NCI-H526 treated with DMSO at 0.1 percent for 48 hours (cell line): Measurements from ENCODE around the gene DALRD3.

Experiments
- DNase-seq: peaks from one replicate; lab custom pipeline; 2025; lab: John Stamatoyannopoulos, UW

The DALRD3 gene, protein sequence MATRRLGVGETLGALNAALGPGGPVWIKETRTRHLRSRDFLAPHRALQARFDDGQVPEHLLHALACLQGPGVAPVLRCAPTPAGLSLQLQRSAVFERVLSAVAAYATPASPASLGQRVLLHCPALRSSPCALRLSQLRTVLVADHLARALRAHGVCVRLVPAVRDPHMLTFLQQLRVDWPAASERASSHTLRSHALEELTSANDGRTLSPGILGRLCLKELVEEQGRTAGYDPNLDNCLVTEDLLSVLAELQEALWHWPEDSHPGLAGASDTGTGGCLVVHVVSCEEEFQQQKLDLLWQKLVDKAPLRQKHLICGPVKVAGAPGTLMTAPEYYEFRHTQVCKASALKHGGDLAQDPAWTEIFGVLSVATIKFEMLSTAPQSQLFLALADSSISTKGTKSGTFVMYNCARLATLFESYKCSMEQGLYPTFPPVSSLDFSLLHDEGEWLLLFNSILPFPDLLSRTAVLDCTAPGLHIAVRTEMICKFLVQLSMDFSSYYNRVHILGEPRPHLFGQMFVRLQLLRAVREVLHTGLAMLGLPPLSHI

DNA sequence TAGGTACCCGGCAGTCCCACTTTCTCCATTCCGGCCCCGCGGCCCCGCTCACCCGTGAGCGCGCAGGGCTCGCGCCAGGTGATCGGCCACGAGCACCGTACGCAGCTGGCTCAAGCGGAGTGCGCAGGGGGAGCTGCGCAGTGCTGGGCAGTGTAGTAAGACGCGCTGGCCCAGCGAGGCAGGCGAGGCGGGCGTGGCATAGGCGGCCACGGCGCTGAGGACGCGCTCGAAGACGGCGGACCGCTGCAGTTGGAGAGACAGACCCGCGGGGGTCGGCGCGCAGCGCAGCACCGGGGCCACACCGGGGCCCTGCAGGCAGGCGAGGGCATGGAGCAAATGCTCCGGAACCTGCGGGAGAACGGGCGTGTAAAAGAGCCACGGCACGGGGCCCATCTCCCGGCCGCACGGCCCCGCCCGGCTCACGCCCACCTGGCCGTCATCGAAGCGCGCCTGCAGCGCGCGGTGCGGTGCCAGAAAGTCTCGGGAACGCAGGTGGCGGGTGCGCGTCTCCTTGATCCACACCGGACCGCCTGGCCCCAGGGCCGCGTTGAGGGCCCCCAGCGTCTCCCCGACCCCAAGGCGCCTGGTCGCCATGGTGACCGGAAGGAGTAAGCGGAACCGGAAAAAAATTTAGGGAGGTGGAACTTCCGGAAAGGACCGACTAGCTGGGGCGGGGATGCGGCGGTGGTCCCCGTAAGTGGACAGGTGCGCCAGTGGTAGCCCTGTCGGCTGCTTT, at the start of gene DALRD3:
DALRD3 (minus strand) TSS at position 610 of the 736 bp plus-strand sequence; CDS start at position 594, 16 bp downstream.
- peak; percentile 62 for DNase-seq

DNA sequence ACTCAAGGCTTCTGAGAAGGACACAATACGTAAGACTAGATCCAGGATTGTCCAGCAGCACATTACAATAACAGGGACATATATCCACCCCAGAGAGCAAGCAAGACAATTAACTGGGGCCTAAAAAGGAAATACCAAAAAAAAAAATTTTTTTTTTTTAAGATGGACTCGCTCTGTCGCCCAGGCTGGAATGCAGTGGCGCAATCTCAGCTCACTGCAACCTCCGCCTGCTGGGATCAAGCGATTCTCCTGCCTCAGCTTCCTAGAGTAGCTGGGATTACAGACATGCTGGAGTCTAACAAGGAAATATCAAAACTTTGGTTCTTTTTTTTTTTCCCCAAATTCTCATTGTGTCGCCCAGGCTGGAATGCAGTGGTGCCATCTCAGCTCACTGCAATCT, 39.6 kb upstream of the DALRD3 start:
- no peak for DNase-seq

DNA sequence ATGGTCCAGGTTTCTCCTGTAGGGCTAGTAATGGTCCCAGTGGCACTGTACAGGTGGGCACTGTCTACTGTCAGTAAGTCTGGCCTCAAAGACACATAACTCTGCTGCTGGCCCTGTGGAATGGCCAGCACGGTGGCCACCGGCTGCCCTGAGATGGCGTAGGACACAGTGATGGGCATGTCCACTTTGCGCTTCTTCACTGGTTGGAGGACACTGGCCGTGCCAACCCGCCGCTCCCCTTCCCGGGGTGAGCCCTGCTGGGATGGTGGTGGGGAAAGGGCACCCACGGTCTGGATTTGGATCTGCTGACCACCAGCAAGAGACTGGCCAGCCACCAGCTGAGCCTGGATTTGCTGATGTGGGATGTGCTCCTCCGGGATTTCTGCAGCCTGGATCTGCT, 38.9 kb upstream of the DALRD3 start:
- no peak for DNase-seq

DNA sequence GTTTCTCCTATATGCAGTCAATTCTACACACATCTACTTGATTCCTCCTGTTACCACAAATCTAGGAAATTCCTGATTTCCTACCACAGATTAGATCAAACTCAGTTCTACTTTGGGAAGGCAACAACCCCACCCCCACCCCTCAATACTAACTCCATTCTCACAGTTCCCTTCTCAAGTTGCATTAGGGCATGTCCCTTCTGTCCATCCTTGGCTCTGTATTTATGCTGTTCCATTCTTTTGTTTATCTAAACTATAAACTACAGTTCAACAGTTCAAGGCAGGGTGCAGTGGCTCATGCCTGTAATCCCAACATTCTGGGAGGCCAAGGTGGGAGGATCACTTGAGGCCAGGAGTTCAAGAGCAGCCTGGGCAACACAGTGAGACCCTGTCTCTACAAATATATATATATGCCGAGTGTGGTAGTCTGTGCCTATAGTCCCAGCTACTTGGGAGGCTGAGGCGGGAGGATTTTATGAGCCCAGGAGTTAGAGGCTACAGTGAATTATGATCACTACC, 36.0 kb upstream of the DALRD3 start:
- DNase-seq, result no peak

DNA sequence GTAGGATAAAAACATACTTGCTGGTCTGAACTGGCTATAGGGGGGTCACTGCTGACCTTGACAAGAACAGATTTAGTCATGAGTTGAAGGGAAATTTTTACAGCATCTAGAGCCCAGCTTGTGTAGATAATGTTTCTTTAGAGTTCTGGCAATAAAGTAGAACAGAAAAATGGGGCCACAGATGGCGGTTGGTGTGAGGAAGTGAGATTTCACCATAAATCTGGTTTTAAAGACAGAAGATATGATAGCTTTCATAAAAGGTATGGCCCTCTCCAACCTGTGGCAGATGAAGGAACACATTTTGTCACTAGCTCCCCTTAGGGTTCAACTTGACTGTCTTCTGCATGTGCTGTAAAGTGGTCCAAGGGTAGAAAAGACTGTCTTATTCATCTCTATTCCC, 35.2 kb upstream of the DALRD3 start:
- DNase-seq, result no peak

DNA sequence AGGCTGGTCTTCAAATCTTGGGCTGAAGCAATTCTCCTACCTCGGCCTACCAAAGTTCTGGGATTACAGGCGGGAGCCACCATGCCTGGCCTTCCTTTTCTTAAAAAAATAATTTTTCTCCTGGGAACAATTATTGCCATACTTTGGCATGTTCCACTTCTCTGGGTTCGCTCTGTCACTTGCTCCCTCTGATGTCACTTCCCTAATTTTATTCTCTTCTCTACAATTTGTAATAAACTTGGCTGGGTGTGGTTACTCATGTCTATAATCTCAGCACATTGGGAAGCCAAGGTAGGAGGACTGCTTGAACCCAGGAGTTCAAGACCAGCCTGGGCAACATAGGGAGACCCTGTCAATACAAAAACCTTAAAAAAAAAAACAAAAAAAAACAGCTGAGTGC, 16.9 kb upstream of the DALRD3 start:
- no peak for DNase-seq

DNA sequence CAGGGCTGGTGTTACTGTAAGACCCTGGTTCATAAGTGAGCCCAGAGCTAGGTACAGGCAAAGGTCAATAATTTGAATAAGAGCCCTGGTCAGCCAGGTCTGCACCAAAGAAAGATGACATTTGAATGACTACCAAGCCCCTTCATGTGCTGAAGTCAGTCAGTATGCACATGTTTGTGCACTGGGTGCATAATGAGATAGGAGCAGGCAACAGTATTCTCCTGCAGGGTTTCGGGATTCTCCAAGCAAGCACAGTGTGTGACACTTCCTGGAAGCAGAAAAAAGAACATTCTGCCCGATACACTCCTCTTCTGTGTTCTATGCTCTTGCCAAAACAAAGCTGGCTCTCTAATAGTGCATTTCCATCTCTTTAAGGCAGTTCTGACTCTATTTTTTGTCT, 16.3 kb upstream of the DALRD3 start:
- no peak for DNase-seq

DNA sequence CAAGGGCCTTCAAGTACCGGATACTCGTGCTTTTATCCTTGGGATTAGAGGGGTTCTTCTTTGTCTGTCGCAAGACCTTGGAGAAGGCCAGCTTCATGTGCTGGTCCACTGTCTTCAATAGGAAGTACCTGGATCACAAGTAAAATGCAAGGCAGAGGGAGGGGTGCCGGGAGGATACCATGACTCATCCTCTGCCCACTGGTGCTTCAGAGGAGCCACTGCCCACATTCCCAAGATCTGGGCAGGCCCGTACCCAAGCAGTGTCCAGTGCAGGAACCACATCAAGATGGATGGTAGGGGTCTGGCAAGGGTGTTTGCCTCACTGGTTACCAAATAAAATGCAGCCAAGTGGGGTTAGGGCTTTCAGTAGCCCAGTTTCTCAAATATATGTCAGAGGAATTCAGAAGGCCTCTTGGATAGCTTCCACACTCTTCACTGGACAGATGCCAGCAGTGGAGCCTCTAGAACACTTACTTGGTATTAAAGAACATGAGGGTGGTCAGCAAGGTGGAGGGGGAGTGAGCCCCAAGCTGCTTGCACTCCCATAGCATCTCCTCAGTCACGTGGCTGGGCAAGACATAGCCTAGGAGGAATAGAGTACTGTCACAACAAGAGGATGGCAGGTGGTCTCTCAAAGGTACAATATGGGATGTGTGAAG, 14.4 kb upstream of the DALRD3 start:
- DNase-seq, result no peak

DNA sequence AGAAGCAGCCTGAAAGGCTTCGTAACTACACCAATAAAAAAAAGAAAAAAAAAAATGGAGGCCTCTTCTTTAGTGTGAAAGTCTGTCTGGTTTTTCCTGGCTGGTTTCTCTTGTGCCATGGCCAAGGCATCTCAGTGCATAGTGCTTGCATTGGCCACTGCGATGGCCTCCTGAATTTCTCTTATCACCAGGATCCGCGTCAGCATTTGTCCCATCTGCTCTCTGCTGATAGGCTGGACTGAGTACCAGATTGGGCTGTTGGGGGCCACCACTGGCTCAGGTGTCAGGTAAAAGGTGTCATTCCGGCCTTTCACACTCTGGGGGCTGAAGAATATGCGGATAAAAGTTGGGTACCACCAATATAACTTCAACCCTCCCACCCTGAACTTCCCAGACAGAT, 11.9 kb upstream of the DALRD3 start:
- DNase-seq, result no peak

DNA sequence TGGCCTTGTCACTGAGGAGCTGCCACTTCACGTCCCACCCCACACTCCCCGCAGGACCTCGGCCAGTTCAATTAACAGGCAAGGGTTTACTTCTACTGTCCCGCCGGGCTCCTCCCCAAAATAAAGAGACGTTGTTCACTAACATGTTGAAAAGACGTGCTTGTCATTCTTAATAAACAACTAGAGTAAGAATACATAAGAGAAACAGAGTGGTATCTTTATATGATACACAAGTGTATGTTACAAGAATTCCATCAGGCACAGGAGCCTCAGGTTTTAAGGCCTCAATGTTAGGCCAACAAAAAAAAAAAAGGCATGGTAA, 11.1 kb upstream of the DALRD3 start:
- DNase-seq, result no peak

DNA sequence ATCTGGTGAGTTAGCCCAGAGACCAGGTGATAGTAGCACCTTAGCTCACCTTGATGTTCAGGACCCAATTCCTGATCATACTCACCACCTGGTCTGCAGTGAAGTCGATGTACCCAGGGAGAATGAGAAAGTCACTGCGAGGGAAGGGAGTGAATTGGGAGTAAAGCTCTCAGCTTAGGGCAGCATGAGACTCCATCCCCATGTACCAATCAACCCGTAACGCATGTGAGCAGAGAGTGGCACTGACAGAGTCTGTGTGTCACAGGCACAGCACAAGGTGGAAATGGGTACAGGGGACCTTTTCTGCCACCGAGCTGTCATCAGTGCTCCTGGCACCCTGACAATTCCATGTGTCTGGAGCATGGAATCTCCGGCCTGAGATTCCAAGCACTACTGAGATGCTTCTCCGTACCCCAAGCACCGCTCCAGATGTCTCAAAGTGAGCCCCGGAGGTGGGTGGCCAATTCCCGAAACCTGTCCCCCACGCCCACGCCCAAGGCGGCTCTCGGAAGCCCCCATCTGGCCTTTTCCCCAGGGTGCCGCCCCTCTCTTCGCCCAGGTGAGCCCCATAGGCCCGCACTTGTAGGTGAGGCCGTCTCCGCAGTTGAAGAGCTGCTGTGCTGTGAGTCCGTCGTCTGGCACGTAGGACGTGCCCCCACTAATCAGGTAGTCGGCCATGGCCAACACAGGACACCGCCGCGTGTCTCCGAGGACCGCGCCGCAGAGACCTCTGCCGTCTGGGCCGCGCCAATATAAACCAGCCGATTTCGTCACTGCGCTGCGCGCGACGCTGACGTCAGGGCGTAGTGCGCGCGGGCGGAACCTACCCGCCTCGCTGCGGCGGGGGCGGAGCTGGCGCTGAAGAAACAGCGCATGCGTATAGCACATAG, 10.5 kb upstream of the DALRD3 start, which contains the start of gene IMPDH2:
IMPDH2 (minus strand) TSS at position 726 of the 890 bp plus-strand sequence; CDS start at position 678, 48 bp downstream.
- DNase-seq, result peak; percentile 70

DNA sequence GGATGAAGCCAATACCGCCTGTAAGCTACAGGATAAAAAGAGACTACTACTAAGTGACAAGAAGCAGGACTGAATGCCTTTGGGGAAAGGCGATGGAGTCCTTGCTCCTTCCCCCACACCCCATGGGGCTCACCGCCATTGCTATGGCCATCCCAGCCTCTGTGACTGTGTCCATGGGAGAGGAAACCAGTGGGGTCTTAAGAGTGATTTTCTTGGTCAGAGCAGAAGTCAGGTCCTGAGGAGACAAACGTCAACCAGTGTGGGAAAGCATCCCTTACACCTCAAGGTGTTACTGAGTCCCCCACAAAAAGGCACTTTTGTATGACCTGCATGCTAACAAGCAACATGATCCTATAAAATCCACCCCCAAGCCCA, 9.9 kb upstream of the DALRD3 start:
- DNase-seq, result no peak

DNA sequence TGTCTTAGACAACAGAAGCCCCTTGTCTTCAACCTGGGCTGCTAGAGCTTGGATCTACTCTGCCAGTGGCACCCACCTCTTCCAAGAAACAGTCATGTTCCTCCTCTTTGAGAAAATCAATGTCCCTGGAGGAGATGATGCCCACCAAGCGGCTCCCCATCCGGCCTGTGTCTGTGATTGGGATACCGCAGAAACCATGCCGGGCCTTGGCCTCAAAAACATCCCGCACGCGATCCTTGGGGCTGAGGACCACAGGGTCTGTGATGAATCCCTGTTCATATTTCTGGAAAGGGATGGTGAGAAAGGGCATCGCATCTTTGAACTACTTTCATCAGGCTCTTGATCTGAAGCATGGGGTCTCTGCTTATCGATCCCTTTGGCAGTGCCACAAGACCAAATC, 9.3 kb upstream of the DALRD3 start:
- DNase-seq, result no peak

DNA sequence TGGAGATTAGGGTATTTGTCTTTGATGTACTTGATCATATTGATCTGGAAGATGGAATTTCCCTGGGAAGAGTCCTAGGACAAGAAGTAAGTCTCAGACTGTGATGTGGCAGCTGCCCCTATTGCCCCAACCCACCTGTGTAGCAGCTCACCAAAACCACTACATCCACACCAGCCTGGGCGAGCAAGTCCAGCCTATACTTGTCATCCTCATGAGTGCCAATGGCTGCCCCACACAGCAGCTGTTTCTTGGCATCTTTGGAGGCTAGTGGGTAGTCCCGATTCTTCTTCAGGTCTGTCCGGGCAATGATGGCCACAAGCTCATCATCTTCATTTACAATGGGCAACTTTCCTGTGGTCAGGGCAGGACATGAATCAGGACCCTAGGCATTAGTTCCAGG, 8.2 kb upstream of the DALRD3 start:
- no peak for DNase-seq

DNA sequence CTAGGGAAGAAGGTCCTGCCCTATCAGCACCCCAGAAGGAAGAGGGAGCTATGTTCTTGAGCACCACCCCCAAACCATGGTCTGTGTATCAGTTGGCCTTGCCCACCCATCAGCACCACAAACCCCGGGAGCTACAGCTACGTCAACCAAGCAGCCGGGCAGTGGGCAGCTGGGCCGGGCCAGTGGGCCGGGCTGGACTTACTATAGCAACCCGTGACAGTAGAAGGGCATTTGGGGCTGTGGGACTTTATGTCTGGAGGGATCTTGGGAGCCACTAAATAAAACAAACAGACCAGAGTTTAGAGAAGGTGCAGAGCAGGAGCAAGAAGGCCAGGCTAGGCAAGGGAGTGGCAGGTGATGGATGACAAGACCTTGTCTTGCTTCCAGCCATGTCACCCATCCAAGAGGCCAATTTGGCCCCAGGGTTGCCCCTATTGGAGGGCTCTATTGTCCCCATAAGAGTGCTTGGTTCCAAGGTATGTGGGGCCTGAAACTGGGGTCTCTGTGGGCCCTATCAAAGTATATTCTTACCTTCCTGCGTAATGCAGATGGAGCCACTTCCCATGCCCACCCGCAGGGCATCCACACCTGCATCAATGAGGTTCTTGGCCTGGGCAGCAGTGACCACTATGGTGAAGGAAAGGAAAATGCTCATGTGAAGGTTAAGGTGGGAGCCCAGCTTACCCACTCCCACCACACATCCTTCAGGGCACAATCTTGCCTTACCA, 7.6 kb upstream of the DALRD3 start:
- no peak for DNase-seq

DNA sequence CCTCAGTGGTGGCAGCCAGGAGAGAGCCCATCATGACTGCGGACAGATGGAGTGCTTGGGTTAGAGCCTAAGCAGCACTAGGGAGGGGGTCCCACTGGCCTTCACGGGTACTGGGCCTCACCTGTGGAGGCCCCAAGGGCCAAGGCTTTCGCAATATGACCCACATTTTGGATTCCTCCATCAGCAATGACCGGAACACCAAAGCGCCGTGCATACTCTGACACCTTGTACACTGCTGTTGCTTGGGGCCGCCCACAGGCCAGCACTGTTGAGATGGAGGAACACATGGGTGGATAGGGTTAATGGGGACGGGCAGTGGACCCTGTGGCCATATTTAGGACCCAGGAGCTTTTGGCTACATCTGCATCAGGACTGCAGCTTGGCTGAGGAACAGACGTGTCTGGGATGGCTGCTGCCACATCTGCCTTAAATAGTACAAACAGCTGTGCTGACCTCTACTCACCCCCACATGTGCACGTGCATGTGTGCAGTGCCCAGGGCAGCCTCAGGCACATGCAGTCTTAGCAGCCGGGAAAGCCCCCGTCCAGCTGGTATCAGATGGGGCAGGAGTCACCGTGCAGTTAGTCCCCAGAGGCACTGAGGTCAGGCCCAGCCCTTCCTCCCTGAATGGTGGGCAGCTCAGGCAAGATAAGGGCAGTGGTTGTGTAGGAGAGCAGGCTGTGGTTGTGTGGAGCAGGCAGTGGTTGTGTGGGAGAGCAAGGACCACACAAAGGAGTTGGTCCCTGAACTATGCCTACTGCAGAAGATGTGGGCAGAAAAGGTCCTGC, 6.8 kb upstream of the DALRD3 start:
- DNase-seq, result no peak

DNA sequence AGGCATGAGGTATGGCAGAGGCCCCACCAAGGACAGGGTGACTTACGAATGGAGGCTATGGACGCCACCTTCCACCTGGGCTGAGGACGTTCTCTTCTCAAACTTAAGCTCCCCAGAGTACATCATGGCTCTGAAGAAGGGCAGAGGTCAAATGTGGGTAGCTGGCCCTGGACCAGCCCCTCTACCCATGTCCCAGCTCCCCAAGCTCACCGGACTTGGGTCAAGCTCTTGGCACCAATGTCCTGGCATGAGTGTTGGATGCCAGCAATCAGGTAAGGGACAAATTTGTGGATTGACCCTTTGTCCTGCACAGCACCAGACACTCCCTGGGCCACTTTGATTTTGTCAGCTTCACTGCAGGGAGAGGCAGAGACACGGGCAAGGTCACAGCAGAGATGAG, 6.1 kb upstream of the DALRD3 start:
- DNase-seq, result no peak

DNA sequence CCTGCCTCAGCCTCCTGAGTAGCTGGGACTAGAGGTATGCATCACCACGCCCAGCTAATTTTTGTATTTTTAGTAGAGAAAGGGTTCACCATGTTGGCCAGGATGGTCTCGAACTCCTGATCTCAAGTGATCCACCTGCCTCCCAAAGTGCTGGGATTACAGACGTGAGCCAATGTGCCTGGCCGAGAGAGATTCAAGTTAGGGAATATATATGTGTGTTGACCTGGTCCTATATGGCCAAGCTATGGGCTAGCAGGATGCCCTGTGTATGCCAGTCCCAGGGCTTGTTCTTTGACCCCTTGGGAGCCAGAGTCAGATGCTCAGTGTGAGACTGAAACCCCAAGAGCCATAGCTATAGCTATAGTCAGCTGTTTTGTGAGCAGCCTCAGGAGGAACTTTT, 5.4 kb upstream of the DALRD3 start:
- DNase-seq, result no peak

DNA sequence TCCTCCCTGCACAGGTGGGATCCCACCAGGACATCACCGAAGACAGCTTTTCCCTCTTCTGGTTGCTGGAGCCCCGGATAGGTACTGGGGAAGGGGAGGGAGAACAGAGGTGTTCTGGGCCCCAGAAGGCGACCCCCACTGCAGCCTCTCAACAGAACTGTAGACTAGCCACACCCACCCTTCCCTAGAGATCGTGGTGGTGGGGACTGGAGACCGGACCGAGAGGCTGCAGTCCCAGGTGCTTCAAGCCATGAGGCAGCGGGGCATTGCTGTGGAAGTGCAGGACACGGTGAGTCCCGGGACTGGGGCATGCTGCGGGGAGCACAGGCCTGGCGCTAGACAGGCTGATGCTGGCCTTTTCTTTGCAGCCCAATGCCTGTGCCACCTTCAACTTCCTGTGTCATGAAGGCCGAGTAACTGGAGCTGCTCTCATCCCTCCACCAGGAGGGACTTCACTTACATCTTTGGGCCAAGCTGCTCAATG, 4.3 kb upstream of the DALRD3 start:
- no peak for DNase-seq
